22Rv1 (cell line): ENCODE data around the gene COX4I1.

Experiments
- H3K27ac ChIP-seq: fragments of 450-650 bp; 2 replicates; pipeline ENCODE4 v1.5.1; 2017
- CTCF ChIP-seq: fragments of 450-650 bp; IDR thresholded peaks from 2 replicates; pipeline ENCODE4 v1.5.1; 2017; ENCODE audit warnings: mild to moderate bottlenecking
- ZFX ChIP-seq: fragments of 450-650 bp; IDR thresholded peaks from 2 replicates; pipeline ENCODE4 v1.6.1; 2017; ENCODE audit warnings: antibody characterized with exemption, borderline replicate concordance

COX4I1 gene

GRCh38 chr16:85842435-85842834 lies 42.9 kb downstream of the COX4I1 start:
- TF ChIP-seq CTCF (no peak), ZFX (no peak)

GRCh38 chr16:85842848-85843247 lies 43.4 kb downstream of the COX4I1 start:
- H3K27ac ChIP-seq: no peak overlapping the region
- TF ChIP-seq ZFX: no peak
- no peak for TF ChIP-seq CTCF

More at GRCh38 chr16:85842435-85842834, 42.9 kb downstream of the COX4I1 start:
- no peak overlapping the region for H3K27ac ChIP-seq

DNA sequence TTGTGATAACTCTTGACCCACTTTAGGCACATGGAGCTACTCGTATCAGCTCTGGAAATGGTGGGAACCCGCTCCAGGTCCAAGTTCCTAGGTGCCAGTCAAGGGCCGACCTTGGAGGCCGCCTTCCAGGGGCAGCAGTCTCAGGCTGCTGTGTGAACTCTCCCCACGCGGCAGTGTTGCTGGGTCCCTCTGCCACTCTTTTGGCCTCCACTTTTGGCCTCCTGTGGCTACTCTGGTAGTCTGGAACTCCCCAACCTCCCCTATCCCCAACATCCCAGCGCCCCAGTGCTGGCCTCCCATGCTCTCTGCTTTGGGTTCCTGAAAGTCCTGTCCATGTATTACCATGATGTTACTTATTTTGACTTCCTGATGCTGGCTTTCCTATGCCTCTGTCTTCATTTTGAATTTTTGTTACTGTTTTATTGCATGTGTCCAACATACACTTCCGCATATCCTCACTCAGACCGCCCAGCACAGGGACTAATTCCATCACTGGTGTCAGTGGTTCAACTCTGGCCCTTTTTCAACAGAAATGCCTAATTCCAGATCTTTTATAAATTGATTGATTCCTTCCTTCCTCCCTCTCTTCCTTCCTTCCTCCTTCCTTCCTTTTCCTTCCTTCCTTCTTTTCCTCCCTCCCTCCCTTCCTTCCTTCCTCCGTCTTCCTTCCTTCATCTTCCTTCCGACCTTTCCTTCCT lies 44.1 kb downstream of the COX4I1 start:
- no peak for TF ChIP-seq CTCF
- TF ChIP-seq ZFX: no peak
- no peak overlapping the region for H3K27ac ChIP-seq

DNA sequence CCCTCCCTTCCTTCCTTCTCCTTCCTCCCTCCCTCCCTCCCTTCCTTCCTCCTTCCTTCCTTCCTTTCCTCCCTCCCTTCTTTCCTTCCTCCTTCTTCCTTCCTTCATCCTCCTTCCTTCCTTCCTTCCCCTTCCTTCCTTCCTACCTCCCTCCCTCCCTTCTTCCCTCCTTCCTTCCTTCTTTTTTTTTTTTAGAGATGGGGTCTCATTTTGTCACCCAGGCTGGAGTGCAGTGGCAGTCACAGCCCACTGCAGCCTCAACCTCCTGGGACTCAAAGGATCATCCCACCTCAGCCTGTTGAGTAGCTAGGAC lies 44.6 kb downstream of the COX4I1 start:
- TF ChIP-seq CTCF (no peak), ZFX (no peak)
- H3K27ac ChIP-seq: no peak overlapping the region

DNA sequence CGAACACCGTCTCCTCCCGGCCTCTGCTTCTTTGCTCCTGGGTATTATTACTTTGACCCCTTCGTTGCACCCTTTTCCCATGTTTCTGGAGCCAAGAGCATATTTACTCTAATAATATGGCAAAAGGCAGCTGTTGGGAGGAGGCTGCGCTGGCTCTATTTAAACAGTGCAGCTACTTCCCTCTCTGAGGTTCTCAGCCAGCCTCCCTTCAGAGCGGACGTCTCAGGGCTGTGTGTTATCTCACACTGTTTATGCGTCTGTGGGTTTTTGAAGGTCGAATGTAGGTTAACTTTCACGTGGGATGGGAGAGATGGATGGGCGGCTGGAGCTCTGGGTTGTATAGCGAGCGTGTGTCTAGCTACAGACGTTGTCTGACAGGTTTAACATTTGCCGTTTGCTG lies 45.3 kb downstream of the COX4I1 start:
- TF ChIP-seq ZFX (no peak), CTCF (no peak)
- H3K27ac ChIP-seq: no peak overlapping the region

GRCh38 chr16:85845266-85845665 lies 45.8 kb downstream of the COX4I1 start:
- TF ChIP-seq ZFX (no peak), CTCF (no peak)
- no peak overlapping the region for H3K27ac ChIP-seq

- TF ChIP-seq ZFX (no peak), CTCF (no peak)
- no peak overlapping the region for H3K27ac ChIP-seq
Observed at GRCh38 chr16:85846461-85846860, 47.0 kb downstream of the COX4I1 start.
